Gastroesophageal sphincter (tissue), 4 donors: ENCODE results near the gene OR51F1. TPM values are rescaled to one million over a fixed set of nuclear protein-coding genes. Genes with fewer than 3 reads are reported as not detected.

Source experiments
- small RNA-seq, 4 donors: library from RNA; depleted of rRNA; stranded (forward); fragments of <200 nt; gene quantifications; one replicate each; pipeline ENCODE3, GENCODE V24; 2016
- total RNA-seq, 4 donors: library from RNA; depleted of rRNA; stranded (reverse); fragments of >200 nt; gene quantifications; one replicate each; pipeline ENCODE4 v1.1.0, GENCODE V29; 2016

Gene OR51F1
- total RNA-seq, 4 donors from 2014 or later, result not detected

Small RNA genes lying within 50 kb of the gene (small RNA-seq; reads per million reads assigned to genes)
- gene RF00091, result 0 reads per million in 4 donors

Other genes starting within 250 kb of the OR51F1 start
- not detected for gene OR52M1, start 224.7 kb downstream of the OR51F1 start, total RNA-seq
- gene OR52I2, start 188.2 kb downstream of the OR51F1 start, total RNA-seq, result not detected
- not detected for gene OR52I1, start 175.9 kb downstream of the OR51F1 start, total RNA-seq
- gene TRIM68, start 161.7 kb downstream of the OR51F1 start, total RNA-seq, result 10 to 100 TPM; 12.0 to 17.3 (median 14.0) TPM
- not detected for gene OR51D1, start 132.5 kb downstream of the OR51F1 start, total RNA-seq
- gene OR51E1, start 126.0 kb downstream of the OR51F1 start, total RNA-seq, result under 1 TPM; 0.27 to 0.78 (median 0.65) TPM
- gene OR51E2, start 72.1 kb downstream of the OR51F1 start, total RNA-seq, result 1 to 10 TPM in 1 of 4 donors, under 1 TPM in 2, not detected in 1; 0.67 to 2.5 (median 0.94) TPM
- not detected for gene MMP26, start 65.2 kb downstream of the OR51F1 start, total RNA-seq
- not detected for gene OR52R1, start 34.4 kb upstream of the OR51F1 start, total RNA-seq
- gene OR51F2, start 51.4 kb upstream of the OR51F1 start, total RNA-seq, result not detected
- not detected for gene OR51S1, start 79.3 kb upstream of the OR51F1 start, total RNA-seq
- gene OR51T1, start 112.0 kb upstream of the OR51F1 start, total RNA-seq, result not detected
- gene OR51A7, start 133.8 kb upstream of the OR51F1 start, total RNA-seq, result not detected
- not detected for gene OR51G2, start 149.4 kb upstream of the OR51F1 start, total RNA-seq
- not detected for gene OR51G1, start 154.4 kb upstream of the OR51F1 start, total RNA-seq
- gene OR51A4, start 177.7 kb upstream of the OR51F1 start, total RNA-seq, result not detected
- not detected for gene OR51A2, start 185.8 kb upstream of the OR51F1 start, total RNA-seq
- gene OR51L1, start 224.9 kb upstream of the OR51F1 start, total RNA-seq, result under 1 TPM in 1 of 4 donors, not detected in 3; 0.31 TPM